Subcutaneous adipose tissue (tissue), 4 donors: ENCODE results near the gene CCKAR. TPM values are rescaled to one million over a fixed set of nuclear protein-coding genes. Genes with fewer than 3 reads are reported as not detected.

Experiments
- CTCF ChIP-seq: fragments of 450-650 bp; IDR thresholded peaks from one replicate; pipeline ENCODE4 v1.5.1; 2016; ENCODE audit warnings: low read depth, mild to moderate bottlenecking, control low read depth, antibody characterized with exemption, moderate library complexity
- total RNA-seq, 4 donors: library from RNA; depleted of rRNA; stranded (reverse); fragments of >200 nt; gene quantifications; one replicate each; pipeline ENCODE4 v1.1.0, GENCODE V29; 2016

The CCKAR gene
- total RNA-seq, 4 donors from 2014 or later: not detected

DNA sequence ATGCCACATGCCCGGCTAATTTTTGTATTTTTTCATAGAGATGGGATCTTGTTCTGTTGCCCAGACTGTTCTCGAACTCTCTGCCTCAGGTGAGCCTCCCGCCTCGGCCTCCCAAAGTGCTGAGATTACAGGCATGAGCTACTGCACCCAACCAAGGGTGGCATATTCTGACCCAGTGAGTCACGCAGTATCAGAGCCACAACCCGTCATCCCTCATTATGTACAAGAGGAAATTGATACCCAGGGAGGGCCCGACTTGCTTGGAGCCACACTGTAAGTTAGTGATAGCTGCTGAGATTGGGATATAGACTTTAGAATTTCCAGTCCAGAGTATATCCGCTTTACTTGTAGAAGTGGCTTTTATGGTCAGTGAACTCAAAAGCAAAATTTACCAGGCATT lies 14.6 kb downstream of the CCKAR start:
- no peak for TF ChIP-seq CTCF

DNA sequence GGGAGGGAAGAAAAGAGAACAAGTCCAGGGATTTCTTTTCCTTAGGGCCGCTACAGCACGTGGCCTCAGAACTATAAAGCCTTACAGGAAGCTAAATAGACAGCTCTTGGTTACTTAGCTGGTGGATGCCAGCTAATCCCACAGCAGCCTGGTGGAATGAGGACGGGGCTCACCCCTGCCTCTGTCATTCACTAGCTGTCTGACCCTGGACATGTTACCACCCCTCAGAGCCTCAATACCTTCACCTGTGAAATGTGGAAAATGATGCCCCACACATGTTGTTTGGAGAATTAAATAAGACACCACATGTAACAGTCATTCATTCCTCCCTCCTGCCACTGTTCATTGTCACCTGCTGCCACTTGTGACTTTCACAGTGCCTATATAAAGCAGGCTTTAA lies 15.7 kb downstream of the CCKAR start:
- no peak for TF ChIP-seq CTCF

- TF ChIP-seq CTCF: no peak
Observed at GRCh38 chr4:26473893-26474292, 16.4 kb downstream of the CCKAR start.

DNA sequence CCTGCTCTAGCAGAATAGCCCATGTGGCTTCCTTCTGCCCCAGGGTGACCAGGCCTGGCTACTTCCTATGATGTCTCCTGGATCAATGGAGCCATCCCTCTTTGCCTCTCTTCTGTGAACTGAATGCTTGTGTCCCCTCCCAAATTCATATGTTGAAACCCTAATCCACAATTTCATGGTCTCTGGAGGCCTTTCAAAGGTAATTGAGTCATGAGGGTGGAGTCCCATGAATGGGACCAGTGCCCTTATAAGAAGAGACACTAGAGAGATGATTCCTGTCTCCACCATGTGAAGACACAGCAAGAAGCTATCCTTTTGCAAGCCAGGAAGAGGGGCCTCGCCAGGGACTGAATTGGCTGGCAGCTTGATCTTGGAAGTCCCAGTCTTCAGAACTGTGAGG lies 18.4 kb downstream of the CCKAR start:
- TF ChIP-seq CTCF: no peak

DNA sequence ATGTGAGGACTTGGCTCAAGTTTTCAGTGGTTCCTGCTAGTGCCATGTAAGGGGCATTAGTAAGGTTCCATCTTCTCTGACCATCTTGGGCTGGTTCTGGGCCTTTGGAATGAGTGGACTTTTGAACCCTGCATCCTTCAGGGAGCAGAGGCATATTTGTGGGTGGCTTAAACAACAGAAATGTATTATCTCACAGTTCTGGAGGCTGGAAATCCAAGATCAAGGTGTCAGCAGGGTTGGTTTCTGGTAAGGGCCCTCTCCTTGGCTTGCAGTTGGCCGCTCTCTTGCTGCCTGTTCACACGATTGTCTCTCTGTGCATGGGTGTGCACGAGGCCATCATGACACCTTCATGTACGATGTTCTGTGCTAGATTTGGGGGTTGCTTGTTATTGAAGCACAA lies 21.3 kb downstream of the CCKAR start:
- no peak for TF ChIP-seq CTCF

- TF ChIP-seq CTCF: no peak
Observed at GRCh38 chr4:26468283-26468949, 21.9 kb downstream of the CCKAR start.

DNA sequence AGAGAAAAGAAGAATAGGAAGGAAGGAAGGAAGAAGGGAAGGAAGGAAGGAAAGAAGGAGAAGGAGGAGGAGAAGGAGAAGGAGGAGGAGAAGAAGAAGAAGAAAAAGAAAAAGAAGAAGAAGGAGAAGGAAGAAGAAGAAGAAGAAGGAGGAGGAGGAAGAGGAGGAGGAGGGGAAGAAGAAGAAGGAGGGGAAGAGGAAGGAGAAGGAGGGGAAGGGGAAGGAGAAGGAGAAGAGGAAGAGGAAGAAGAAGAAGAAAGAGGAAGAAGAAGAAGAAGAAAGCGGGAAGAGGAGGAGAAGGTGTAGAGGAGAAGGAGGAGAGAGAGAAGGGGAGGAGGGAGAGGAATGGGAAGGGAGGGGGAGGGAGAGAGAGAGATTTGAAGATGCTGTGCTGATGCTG lies 22.6 kb downstream of the CCKAR start:
- no peak for TF ChIP-seq CTCF
